GM23338 (cell line): ENCODE data around the gene SHB. TPM values are rescaled to one million over a fixed set of nuclear protein-coding genes. Genes with fewer than 3 reads are reported as not detected.

Source experiments
- ATAC-seq: fragments of 200-7000 bp; cut with Tn5 transposase; 3 replicates; pipeline ENCODE4 v1.9.1; 2020
- DNase-seq: peaks from one replicate; pipeline ENCODE4 v3.0.0-alpha.2; 2015; ENCODE audit warnings: low spot score
- H2AFZ ChIP-seq: fragments of 200-600 bp; sonication (generic); 2 replicates; pipeline ENCODE4 v1.8.0; 2016; ENCODE audit warnings: antibody characterized with exemption, mild to moderate bottlenecking, moderate library complexity
- H3F3A ChIP-seq: fragments of 200-600 bp; sonication (generic); replicated peaks from 2 replicates; pipeline ENCODE4 v1.8.0; 2017; ENCODE audit warnings: antibody characterized with exemption, mixed run types, low read depth
- H3K27ac ChIP-seq: fragments of 200-600 bp; sonication (generic); 2 replicates; pipeline ENCODE4 v1.6.1; 2016; ENCODE audit warnings: low read depth
- H3K27me3 ChIP-seq: fragments of 200-600 bp; sonication (generic); 2 replicates; pipeline ENCODE4 v1.8.0; 2016; ENCODE audit warnings: mild to moderate bottlenecking, mixed run types, moderate library complexity; ENCODE audit not compliant: insufficient read depth
- H3K36me3 ChIP-seq: fragments of 200-600 bp; sonication (generic); 2 replicates; pipeline ENCODE4 v1.8.0; 2016; ENCODE audit warnings: mild to moderate bottlenecking; ENCODE audit not compliant: insufficient read depth
- H3K4me1 ChIP-seq: fragments of 200-600 bp; sonication (generic); 2 replicates; pipeline ENCODE4 v1.8.0; 2016; ENCODE audit warnings: mild to moderate bottlenecking, moderate library complexity; ENCODE audit not compliant: insufficient read depth
- H3K4me2 ChIP-seq: fragments of 200-600 bp; sonication (generic); 2 replicates; pipeline ENCODE4 v1.7.1; 2017; ENCODE audit warnings: mixed run types
- H3K4me3 ChIP-seq: fragments of 200-600 bp; sonication (generic); 2 replicates; pipeline ENCODE4 v1.6.1; 2016; ENCODE audit warnings: mixed run types
- H3K79me2 ChIP-seq: fragments of 200-600 bp; sonication (generic); replicated peaks from 2 replicates; pipeline ENCODE4 v1.8.0; 2017; ENCODE audit warnings: mild to moderate bottlenecking; ENCODE audit not compliant: insufficient read depth
- H3K9me2 ChIP-seq: fragments of 200-600 bp; sonication (generic); 2 replicates; pipeline ENCODE4 v1.8.0; 2017; ENCODE audit not compliant: insufficient read depth
- H4K20me1 ChIP-seq: fragments of 200-600 bp; sonication (generic); replicated peaks from 2 replicates; pipeline ENCODE4 v1.8.0; 2017; ENCODE audit warnings: mild to moderate bottlenecking; ENCODE audit not compliant: insufficient read depth
- H3K27ac Mint-ChIP-seq: 2 replicates; pipeline ENCODE4 v1.8.0; 2020; ENCODE audit warnings: inconsistent platforms, mild to moderate bottlenecking, moderate library complexity, mixed read lengths
- H3K27me3 Mint-ChIP-seq: 3 replicates; pipeline ENCODE4 v1.8.0; 2022; ENCODE audit warnings: low read depth, mild to moderate bottlenecking, moderate library complexity, mixed read lengths, inconsistent platforms; ENCODE audit not compliant: insufficient read depth, poor library complexity
- H3K36me3 Mint-ChIP-seq: 3 replicates; pipeline ENCODE4 v1.8.0; 2021; ENCODE audit warnings: low read depth, mild to moderate bottlenecking, inconsistent platforms, moderate library complexity, mixed read lengths
- H3K4me1 Mint-ChIP-seq: 3 replicates; pipeline ENCODE4 v1.8.0; 2020; ENCODE audit warnings: mild to moderate bottlenecking, inconsistent platforms, mixed read lengths
- H3K4me3 Mint-ChIP-seq: 3 replicates; pipeline ENCODE4 v1.8.0; 2021; ENCODE audit warnings: moderate library complexity, mild to moderate bottlenecking, inconsistent platforms, mixed read lengths
- H3K9me3 Mint-ChIP-seq: 3 replicates; pipeline ENCODE4 v1.8.0; 2020; ENCODE audit warnings: moderate library complexity, mild to moderate bottlenecking, inconsistent platforms, mixed read lengths
- CREB1 ChIP-seq: fragments of 250-450 bp; sonication (Bioruptor Pico); IDR thresholded peaks from 2 replicates; pipeline ENCODE4 v1.5.0; 2020; ENCODE audit warnings: low read depth, mild to moderate bottlenecking, moderate library complexity
- ETS1 ChIP-seq: IDR thresholded peaks from 2 replicates; pipeline ENCODE4 v1.6.1; 2016; ENCODE audit warnings: antibody characterized with exemption
- EZH2phosphoT487 ChIP-seq: fragments of 200-600 bp; sonication (generic); IDR thresholded peaks from one replicate; pipeline ENCODE4 v1.8.1; 2018; ENCODE audit warnings: antibody characterized with exemption; ENCODE audit not compliant: unreplicated experiment
- JUNB ChIP-seq: IDR thresholded peaks from one replicate; pipeline ENCODE4 v1.6.1; 2016; ENCODE audit warnings: antibody characterized with exemption; ENCODE audit not compliant: unreplicated experiment
- NANOG ChIP-seq: IDR thresholded peaks from 2 replicates; pipeline ENCODE4 v1.6.1; 2016; ENCODE audit warnings: antibody characterized with exemption, borderline replicate concordance
- ZNF114 ChIP-seq: fragments of 250-450 bp; sonication (Bioruptor Pico); IDR thresholded peaks from 2 replicates; pipeline ENCODE4 v1.5.0; 2020; ENCODE audit warnings: mild to moderate bottlenecking, moderate library complexity
- ZNF331 ChIP-seq: fragments of 250-450 bp; sonication (Bioruptor Pico); IDR thresholded peaks from 2 replicates; pipeline ENCODE4 v1.5.0; 2020; ENCODE audit warnings: low read depth, mild to moderate bottlenecking, moderate library complexity
- ZNF462 ChIP-seq: fragments of 250-450 bp; sonication (Bioruptor Pico); IDR thresholded peaks from 2 replicates; pipeline ENCODE4 v1.5.0; 2020; ENCODE audit warnings: mild to moderate bottlenecking, moderate library complexity
- polyA plus RNA-seq: library from polyadenylated mRNA; unstranded; fragments of >200 nt; fragmentation: Nextera tagmentation; extraction: Ambion mirVana; gene quantifications from 2 replicates; pipeline ENCODE4 v1.2.1, GENCODE V29; 2016
- total RNA-seq: library from RNA; depleted of rRNA; stranded (reverse); fragments of >200 nt; shearing (Covaris generic); gene quantifications from 2 replicates; pipeline ENCODE4 v1.2.3, GENCODE V29; 2014
- TF ChIP-seq, protein P1 (sequence below), 2 experiments: fragments of 200-600 bp in 1 of 2; sonication (generic) in 1 of 2; conservative IDR thresholded peaks; 2 replicates each; pipeline versions ENCODE4 v1.5.1 to v1.6.1; 2016 to 2017; ENCODE audit warnings: antibody characterized with exemption in 2 of 2, low read depth in 2 of 2, mild to moderate bottlenecking in 2 of 2, moderate library complexity in 1 of 2

The SHB gene
- total and polyA plus RNA-seq, 2 experiments from 2014 or later = 1.5 to 14.0 TPM

DNA sequence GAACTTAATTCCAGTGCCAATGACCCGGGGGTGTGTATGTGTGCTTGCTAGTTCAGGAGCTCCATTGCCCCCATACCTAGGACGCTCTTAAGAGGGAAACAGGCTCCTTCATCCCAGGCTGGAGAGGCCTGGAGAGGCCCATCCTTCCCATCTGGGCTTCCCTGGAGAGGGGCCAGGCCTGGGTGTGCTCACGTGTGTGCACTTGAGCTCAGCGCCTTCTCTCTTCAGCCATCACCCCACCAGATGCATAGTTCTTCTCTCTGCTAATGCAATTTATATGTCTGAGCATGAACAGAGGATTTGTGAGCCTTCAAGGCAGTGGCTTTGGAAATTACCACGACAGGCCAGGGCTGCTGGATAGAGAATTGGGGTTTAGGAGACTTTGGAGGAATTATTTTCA lies 48.6 kb upstream of the SHB start:
- Histone ChIP-seq H3K9me2 (no peaks in the 10 kb centered on the region), H2AFZ (no peak overlapping the region), H3K4me2 (no peak overlapping the region), H3K27me3 (no peaks in the 10 kb centered on the region), H3K36me3 (no peaks in the 10 kb centered on the region), H3K27ac (no peak overlapping the region), H3F3A (no peaks in the 10 kb centered on the region), H3K4me3 (no peak overlapping the region), H3K79me2 (no peaks in the 10 kb centered on the region), H3K4me1 (no peaks in the 10 kb centered on the region), H4K20me1 (no peaks in the 10 kb centered on the region)
- H3K9me3 Mint-ChIP-seq = no peaks in the 10 kb centered on the region
- H3K4me3 Mint-ChIP-seq = no peak overlapping the region
- no peak for TF ChIP-seq EZH2phosphoT487
- TF ChIP-seq ZNF114 (CRISPR knock-in tag) = no peak
- no peak for TF ChIP-seq ETS1
- no peak for TF ChIP-seq NANOG
- no peak for TF ChIP-seq ZNF331 (CRISPR knock-in tag)
- TF ChIP-seq CREB1 (CRISPR knock-in tag) = no peak
- no peaks in the 10 kb centered on the region for H3K36me3 Mint-ChIP-seq
- ATAC-seq (no peak), DNase-seq (no peak)
- peaks cover 3% of the 10 kb centered on the region for H3K27me3 Mint-ChIP-seq
- no peak overlapping the region for H3K27ac Mint-ChIP-seq
- no peaks in the 10 kb centered on the region for H3K4me1 Mint-ChIP-seq

GRCh38 chr9:38114905-38115304 lies 45.9 kb upstream of the SHB start:
- no peak overlapping the region for H3K4me3 ChIP-seq
- H3K4me3 Mint-ChIP-seq = no peak overlapping the region
- DNase-seq (no peak), ATAC-seq (no peak)
- H3K27ac ChIP-seq = no peak overlapping the region
- TF ChIP-seq NANOG = no peak
- no peaks in the 10 kb centered on the region for H3K27me3 ChIP-seq
- no peak overlapping the region for H3K27ac Mint-ChIP-seq
- H3K9me2 ChIP-seq = no peaks in the 10 kb centered on the region
- no peaks in the 10 kb centered on the region for H3K36me3 ChIP-seq
- H3K4me1 ChIP-seq = no peaks in the 10 kb centered on the region
- no peaks in the 10 kb centered on the region for H3K79me2 ChIP-seq
- no peaks in the 10 kb centered on the region for H3K4me1 Mint-ChIP-seq
- H2AFZ ChIP-seq = no peak overlapping the region
- no peak overlapping the region for H3K4me2 ChIP-seq
- H4K20me1 ChIP-seq = no peaks in the 10 kb centered on the region
- H3K27me3 Mint-ChIP-seq = peaks cover 8% of the 10 kb centered on the region
- H3K36me3 Mint-ChIP-seq = no peaks in the 10 kb centered on the region
- no peaks in the 10 kb centered on the region for H3K9me3 Mint-ChIP-seq
- no peaks in the 10 kb centered on the region for H3F3A ChIP-seq

DNA sequence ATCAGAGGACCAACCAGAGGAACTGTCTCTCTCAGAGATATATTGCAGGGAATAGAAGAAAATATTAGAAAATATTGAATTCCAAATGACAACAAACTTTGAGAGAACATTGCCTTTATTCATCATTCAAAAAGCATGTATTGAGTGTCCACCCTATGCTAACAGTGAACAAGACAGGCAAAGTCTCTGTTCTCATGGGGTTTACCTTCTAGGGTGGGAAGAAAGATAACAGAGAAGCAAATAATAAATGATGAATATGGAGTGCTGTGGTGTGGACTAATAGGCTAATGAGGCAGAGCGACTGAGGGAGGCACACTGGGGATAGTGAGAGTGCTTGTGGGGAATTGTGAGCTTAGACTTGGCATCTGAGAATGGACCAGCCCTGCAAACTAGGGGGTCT lies 43.4 kb upstream of the SHB start:
- DNase-seq = no peak
- Mint-ChIP-seq H3K27me3 (peaks cover 8% of the 10 kb centered on the region), H3K4me3 (no peak overlapping the region), H3K9me3 (no peaks in the 10 kb centered on the region), H3K36me3 (no peaks in the 10 kb centered on the region), H3K4me1 (no peaks in the 10 kb centered on the region), H3K27ac (no peak overlapping the region)
- Histone ChIP-seq H3K36me3 (no peaks in the 10 kb centered on the region), H3K9me2 (no peaks in the 10 kb centered on the region), H3F3A (no peaks in the 10 kb centered on the region), H3K27ac (no peak overlapping the region), H4K20me1 (no peaks in the 10 kb centered on the region), H3K79me2 (no peaks in the 10 kb centered on the region), H3K4me2 (no peak overlapping the region), H3K4me1 (no peaks in the 10 kb centered on the region), H3K27me3 (no peaks in the 10 kb centered on the region), H3K4me3 (no peak overlapping the region), H2AFZ (no peak overlapping the region)
- ATAC-seq = no peak
- TF ChIP-seq CREB1 (CRISPR knock-in tag) = no peak
- no peak for TF ChIP-seq ZNF462 (CRISPR knock-in tag)
- no peak for TF ChIP-seq JUNB
- TF ChIP-seq, protein P1, sequence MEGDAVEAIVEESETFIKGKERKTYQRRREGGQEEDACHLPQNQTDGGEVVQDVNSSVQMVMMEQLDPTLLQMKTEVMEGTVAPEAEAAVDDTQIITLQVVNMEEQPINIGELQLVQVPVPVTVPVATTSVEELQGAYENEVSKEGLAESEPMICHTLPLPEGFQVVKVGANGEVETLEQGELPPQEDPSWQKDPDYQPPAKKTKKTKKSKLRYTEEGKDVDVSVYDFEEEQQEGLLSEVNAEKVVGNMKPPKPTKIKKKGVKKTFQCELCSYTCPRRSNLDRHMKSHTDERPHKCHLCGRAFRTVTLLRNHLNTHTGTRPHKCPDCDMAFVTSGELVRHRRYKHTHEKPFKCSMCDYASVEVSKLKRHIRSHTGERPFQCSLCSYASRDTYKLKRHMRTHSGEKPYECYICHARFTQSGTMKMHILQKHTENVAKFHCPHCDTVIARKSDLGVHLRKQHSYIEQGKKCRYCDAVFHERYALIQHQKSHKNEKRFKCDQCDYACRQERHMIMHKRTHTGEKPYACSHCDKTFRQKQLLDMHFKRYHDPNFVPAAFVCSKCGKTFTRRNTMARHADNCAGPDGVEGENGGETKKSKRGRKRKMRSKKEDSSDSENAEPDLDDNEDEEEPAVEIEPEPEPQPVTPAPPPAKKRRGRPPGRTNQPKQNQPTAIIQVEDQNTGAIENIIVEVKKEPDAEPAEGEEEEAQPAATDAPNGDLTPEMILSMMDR (conservative IDR thresholded peaks at IDR 0.05; ENCODE audit: low read depth in 2 of 2) = no peak
- TF ChIP-seq ZNF331 (CRISPR knock-in tag) = no peak
